Activated T-cell treated with anti-CD3 and anti-CD28 coated beads for 1 hour (primary cell): ENCODE measurements around the gene TST.

Experiments used
- DNase-seq: peaks from one replicate; pipeline ENCODE4 v3.0.0-alpha.2; 2020; ENCODE audit warnings: low read depth

Gene TST

DNA sequence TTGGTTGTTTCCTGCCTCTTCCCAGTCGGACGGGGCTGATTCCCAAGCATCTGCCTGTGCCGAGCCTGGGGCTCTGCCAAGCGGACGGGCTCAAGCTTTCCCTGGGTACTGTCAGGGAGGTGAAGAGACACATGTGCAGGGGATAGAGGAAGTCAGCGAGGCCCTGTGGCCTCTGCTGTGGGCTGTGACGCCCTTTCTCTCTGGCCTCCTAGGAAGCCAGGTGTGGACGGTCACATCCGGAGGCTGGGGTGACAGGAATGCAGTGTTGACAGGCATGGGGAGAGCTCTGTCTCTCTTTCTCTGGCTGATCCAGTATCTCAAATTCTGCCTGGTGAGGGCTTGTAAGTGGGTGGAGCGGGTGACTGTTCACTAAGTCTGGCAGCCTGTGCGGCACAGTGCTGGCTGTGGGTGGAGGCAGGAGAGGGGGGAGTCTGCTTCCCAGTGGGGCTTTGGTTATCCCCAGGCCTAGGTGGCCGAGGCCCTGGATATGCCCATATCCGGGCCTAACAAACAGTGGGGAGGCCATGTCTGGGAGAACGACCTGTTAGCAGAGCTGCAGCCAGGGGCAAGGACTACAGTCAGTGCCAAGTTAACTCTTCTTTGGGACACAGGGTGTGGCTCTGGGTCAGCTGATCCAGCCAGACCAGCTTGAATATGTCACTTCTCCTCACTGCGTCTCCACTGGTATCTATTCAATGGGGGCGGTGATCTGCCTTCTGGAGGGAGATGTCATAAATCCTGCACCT, 34.2 kb upstream of the TST start:
- no peak for DNase-seq

GRCh38 chr22:37052386-37053309, 33.4 kb upstream of the TST start:
- no peak for DNase-seq

DNA sequence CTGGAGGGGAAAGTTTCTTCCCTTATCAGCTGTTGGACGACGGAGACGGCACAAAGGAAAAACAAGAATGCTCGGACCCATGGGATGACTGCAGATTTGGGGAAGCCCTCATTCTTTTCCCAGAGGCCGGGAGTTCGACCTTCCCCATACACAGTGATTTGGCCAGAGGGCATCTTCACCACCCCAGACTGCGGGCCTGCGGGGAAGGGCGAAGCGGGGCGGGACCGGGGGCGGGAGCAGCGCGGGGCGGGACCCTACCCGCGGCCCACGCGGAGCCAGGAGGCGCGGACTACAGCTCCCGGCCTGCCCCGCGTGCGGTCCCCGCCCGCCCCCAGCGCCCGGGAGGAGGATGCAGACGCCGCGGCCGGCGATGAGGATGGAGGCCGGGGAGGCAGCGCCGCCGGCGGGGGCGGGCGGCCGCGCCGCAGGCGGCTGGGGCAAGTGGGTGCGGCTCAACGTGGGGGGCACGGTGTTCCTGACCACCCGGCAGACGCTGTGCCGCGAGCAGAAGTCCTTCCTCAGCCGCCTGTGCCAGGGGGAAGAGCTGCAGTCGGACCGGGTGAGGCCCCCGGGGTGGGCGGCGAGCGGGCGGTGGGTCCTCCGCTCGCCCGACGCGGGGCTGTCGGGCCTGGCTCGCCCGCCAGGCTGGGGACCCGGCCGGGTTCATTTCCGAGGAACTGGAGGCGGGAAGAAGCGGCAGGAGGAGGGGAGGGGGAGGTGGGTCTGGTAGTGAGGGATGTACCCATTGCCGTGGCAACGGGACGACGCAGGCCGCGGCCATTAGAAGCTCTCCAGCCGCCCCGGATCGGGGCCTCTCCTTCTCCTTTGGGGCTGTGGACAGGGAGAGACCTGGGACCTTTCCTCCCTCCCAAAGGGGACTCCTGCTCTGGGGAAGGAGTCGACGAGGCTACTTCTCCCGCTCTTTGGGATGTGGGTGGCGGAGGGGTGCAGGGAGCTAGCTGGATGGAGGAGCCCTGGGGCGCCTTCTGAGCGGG, 32.4 kb upstream of the TST start, which contains the start of gene KCTD17:
KCTD17 (plus strand) TSS at position 352 of the 995 bp plus-strand sequence; CDS start at position 371, 19 bp downstream.
- DNase-seq, result peak; percentile 66

- no peak for DNase-seq
These were observed 31.7 kb upstream of the TST start for GRCh38 chr22:37050913-37051312.

- no peak for DNase-seq
These were observed 30.0 kb upstream of the TST start for GRCh38 chr22:37049224-37049623.

GRCh38 chr22:37048133-37048532, 28.9 kb upstream of the TST start:
- no peak for DNase-seq

DNA sequence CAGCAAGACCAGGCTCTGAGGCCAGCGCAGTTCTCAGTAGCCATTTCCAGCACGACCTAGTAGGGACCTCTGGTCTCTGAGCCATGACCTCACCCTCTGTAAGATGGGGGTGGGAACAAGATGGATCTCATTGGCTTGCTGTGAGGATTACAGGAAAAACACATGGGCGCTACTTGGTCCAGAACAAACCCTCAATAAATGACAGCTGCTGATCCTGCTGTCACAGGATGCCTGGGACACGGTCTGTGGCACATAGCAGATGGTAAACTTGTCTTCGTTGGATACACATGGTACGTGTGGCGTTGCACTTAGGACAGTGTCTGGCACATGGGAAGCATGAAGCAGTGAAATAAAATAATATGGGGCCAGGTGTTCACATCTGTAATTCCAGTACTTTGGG, 27.8 kb upstream of the TST start:
- DNase-seq, result no peak

DNA sequence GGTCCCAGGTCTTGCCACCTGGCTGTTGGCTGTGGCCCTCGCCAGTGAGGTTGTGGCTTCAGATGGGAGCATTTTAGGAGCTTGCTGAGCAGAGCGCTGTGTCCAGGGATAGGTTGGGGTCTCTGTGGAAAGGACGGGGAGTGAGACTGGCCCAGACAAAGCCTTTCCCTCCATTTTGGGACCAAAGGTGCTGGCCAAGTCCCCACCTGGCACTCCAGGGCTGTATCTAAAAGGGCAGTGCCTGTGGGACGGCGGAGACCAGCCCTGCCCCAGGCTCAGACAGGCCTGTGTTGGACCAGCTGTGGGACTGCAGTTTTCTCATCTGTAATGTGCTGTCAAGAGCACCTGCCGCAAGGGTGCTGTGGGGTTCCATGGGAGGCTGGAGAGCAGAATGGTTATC, 27.3 kb upstream of the TST start:
- DNase-seq, result no peak

- DNase-seq, result no peak
These were observed 26.7 kb upstream of the TST start for GRCh38 chr22:37045958-37046357.

- DNase-seq, result no peak
These were observed 25.7 kb upstream of the TST start for GRCh38 chr22:37044634-37045625.

- peak; percentile 19 for DNase-seq
These were observed 24.7 kb upstream of the TST start for GRCh38 chr22:37043828-37044538.

DNA sequence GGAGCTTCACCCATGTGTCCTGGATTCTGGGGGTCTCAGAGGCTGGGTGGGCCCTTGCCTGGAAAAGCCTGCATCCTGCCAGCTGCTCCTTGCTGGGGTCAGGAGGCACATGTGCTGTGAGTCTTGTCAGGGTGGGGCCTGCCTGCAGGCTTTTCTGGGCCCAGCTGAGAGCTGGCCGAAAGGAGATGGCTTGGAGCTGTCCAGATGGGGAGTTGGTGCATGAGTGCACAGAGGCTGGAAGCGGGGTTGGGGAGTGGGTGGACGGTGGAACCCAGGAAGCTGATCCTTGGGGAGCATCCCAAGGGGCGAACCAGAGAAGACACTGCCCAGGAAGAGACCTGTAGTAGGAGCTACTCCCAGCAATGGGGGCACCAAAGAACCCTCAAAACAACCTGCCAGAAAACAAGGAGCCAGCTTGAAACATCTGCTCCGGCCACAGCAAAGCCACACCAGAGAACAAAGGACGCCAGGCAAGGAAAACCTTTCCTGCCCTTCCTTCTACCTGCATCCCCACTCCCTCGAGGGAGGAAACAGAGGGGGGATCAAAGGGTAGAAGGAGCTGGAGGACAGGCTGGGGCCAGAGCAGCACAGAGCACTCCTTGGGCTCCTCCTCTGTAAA, 24.1 kb upstream of the TST start:
- DNase-seq, result no peak

DNA sequence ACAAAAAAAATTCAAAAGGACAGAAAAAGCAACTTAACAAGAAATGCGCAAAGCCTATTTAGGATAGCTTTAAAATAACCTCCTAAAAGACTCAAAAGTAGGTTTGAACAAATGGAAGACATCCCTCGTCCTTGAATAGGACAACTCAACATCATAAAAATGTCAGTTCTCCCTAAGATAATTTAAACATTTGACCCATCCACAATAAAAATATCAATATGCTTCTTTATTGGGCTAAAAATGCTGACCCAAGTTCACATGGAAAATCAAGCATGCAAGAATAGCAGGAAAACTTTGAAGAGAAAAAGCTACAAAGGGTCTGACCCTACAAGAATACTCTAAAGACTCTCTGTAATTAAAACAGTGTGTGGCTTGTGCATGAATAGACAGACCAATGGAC, 20.2 kb upstream of the TST start:
- no peak for DNase-seq

GRCh38 chr22:37037669-37038068, 18.4 kb upstream of the TST start:
- no peak for DNase-seq

- no peak for DNase-seq
These were observed 17.6 kb upstream of the TST start for GRCh38 chr22:37036655-37037377.

- DNase-seq, result no peak
These were observed 14.6 kb upstream of the TST start for GRCh38 chr22:37033605-37034430.

DNA sequence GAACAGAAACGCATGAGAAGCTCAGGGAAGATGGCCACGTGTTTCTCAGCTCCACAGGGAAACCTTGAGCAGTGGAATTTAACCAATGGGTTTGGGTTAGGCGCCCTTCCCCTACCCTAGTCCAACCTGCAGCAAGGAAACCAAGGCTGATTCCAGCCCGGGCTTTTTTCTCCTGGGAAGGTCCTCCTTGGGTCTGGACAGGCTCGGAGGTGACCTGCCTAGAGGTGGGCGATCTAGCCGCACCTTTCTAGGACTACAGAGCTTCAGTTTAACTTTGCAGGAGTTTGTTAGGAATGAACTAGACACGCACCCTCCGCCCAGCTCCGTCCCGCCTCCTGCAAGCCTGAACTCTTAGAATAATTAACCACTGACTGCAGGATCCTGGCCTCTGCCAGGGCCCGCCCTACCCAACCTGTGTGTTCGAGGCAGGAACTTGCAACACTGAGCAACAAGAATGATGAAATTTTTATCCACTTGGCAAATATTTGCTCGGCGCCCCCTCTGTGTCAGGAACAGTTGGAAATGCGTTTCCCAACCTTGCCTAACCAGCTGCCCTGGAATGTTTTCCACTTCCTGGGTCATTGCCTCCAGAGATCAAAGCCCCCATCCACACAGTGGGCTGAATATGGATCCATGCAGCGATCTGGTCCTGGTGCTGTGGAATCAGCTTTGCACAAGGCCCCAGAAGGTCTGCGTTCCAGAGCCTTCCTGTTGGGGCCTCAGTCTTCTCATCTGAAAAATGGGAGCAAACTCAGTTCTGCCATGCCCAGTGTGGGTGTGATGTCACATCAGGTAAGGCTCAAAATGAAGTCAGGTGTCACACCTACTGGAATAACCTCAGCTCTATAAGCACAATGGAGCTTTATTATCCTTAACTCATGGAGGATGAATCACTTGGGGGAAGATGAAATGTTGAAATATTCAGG, 13.6 kb upstream of the TST start:
- no peak for DNase-seq
